ENCODE results near the gene MEF2A.

MEF2A gene

GRCh38 chr15:99707473-99708270 is 141.9 kb downstream of the MEF2A start:
- no peak for DNase-seq

DNA sequence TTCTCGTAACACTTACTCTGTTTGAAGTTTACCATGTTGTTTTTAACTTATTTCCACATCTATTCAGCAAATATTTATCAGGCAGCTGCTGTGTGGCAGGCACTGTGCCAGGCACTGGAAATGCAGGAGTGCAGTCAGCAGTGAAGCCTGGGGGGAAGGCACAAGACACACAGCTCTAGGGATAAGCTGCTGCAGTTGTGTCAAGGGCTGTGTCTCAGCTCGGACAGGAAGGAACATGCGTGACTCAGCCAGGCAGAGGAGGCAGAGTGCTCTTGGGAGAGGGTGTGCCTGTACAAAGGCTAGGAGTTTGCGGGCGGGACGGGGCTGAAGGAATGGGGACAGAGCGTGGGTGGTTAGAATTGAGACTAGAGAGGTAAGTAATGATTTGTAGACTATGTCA is 142.8 kb downstream of the MEF2A start:
- no peak for DNase-seq

DNA sequence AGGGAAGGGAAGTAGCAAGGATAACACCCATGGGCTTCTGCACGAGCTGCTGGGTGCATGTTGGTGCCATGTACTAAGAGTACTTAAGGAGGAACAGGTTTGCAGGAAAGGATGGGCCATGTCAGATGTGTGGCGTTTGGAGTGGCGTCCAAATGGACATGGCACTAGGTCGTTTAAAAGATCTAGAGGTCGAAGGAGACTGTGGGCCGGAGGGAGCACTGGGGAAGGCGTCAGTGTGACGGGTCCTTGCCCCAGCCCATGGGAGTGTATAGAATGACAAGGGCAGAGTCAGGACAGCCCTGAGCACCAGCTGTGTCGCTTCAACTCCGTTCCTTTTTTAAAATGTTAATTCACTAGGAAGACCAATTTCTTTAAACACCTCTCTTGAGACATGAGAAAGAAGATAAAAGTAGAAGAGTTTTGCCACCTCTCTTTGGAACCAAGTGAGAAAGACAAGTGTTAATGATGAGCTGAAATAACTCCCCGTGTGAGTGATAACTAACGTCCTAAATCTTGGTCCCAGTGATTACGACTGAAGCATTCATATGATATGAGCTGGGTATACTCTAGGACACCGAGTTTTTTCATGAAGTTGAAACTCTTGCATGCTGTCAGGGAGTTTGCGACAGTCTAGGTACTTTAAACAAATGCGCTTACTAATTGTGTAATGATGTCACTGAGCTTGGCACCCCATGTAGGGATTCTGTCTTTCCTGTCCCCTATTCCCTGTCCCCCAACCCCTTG is 143.6 kb downstream of the MEF2A start:
- DNase-seq = no peak

GRCh38 chr15:99711625-99712024 is 145.8 kb downstream of the MEF2A start:
- no peak for DNase-seq

DNA sequence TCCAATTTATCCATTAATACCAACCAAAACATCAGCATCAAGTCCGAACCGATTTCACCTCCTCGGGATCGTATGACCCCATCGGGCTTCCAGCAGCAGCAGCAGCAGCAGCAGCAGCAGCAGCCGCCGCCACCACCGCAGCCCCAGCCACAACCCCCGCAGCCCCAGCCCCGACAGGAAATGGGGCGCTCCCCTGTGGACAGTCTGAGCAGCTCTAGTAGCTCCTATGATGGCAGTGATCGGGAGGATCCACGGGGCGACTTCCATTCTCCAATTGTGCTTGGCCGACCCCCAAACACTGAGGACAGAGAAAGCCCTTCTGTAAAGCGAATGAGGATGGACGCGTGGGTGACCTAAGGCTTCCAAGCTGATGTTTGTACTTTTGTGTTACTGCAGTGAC is 146.6 kb downstream of the MEF2A start:
- DNase-seq = no peak

DNA sequence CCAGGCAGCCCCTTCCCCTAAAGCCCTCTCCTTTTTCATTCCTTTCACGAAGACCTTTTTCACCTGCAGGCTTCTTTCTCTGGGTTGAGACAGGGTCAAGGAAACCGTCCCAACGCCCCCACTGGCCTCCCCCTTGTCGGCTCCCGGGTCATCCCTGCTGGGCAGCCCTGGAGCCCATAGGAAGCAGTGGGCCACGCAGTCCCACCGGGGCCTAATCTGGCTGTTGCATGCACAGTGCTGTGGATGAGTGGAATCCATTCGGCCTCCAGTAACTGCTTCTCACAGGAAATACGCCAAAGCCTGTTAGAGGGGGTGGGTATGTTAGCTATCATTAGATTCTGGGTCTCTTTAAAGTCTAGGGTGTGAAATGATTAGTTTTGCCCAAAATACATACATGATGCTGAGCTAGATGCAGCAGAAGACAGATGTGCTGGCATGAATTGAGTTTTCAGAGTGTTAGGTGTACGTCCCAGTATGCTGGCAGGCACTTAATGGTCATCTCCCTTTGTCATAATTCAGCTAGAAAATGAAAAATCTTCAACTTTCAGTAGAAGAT is 150.8 kb downstream of the MEF2A start:
- DNase-seq = no peak

DNA sequence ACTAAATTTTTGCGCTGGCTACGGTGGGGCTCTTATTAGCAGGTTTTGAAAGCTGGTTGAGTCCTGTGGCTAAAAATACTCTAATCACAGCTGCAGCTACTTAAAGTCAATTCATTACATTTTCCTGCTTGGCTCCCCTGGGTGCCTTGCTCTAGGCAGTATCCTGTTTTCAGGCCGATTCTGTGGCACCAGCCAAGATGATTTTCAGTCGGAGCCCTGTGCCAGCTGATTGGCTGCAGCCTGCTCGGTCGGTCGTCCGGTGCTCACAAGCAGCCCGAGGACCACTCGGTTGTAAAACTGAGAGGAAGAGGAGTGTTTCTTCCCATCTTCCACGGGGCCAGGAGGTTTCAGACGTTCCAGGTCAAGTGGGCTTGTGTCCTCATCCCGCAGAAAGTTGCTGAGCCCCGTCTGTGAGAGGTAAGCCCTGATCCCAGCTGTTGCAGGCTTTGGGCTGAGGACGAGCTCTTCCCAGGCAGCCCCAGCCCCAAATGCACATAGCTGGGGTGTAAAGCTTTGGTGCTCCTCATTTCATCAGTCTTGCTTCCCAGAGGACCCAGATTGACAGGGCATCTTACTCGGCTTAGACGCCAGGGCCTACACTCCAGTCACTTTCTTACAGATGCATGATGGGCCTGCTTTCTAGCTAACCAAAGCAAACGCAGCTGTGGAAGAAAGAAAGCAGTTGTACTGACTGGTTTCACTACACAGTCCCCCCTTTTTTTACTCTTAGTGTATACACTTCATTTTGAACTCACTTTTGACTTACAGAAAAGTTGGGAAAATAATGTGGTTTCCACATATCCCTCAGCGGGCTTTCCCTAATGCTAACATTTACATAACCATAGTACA is 151.6 kb downstream of the MEF2A start:
- DNase-seq = no peak

- no peak for DNase-seq
Measured at GRCh38 chr15:99718421-99718820, 152.6 kb downstream of the MEF2A start.

DNA sequence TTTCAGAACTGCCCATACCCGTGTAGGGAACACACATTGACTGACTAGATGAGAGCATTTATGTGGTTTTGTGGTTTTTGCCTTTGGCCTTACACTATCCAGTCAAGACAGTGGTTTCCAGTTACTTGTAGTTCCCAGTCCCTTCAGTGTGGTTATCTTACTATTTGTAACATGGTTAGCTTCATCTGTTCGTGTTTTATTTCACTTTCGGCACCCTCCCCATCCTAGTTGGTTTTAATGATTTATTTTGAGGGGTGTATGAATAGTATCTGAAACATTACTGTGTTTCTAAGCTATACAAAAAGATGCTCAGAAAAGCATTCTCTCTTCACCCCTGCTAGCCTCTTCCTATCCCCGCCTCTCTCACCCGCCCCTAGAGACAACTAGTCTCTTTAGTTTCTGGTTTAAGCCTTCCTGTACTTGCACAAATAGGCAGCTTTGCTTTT is 153.3 kb downstream of the MEF2A start:
- DNase-seq = no peak

DNA sequence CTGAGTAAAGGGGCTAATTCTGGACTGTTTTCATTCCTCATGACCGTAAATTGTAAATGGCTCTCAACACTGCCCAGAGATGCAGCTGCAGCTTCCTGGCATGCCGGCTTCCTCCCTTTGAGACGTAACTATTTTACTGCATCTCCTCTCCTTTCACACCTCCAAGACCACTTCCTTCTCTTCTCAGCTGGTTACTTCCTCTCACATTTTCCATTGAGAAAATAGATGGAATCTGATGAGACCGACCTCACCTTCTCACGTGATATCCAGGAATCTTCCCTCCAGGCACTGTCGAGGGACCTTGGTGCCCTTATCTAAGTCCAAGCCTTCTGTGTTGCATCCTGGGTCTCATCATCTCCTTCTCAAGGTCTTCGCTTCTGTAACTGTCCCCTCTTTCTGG is 154.7 kb downstream of the MEF2A start:
- no peak for DNase-seq

DNA sequence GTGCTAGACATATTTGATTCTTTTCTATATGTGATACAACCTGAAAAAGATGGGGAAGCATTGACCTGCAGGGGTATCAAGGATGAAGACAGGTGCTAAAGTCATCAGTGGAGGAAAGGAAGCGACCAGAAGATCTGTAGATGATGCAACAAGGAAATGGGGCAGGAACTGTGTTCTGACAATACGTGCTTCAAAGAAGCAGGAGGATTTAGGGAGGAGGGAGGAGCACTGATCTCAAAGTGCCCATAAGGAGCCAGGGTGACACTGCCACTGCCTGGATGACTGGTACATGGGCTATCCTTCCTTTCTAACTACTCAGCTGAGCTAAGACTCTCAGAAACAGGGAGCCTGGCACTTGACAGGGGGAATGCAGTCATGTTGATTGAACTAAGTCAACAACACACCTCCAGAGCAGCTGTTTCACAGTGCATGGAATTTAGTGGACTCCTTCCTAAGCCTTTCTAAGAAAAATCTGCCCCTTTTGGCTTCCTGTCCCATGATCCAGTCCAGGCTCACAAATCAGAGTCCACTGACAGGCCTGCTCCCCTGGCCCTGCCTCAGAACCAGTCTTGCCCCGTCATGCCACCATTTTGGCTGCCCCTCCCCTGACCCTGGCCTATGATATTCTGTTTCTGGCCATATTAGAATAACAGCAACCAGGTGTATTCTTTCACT is 155.5 kb downstream of the MEF2A start:
- DNase-seq = no peak

DNA sequence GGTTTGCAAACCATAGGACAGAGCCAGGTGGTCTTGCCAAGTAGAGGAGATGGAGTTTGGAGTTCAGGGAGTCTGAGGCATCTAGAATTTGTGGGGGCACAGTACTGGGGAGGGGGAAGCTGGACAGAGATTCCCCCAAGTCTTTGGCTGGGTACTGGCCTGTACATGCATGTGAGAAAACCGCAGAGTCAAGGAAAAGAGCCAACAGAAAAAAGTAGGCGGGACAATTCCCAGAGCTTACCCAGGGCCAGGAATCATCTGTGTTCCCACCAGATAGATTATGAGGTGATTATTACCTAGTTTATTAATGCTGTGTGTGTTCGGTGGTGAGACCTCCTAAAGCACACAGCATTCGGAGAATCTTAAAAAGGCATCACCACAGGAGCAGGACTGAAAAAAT is 156.1 kb downstream of the MEF2A start:
- DNase-seq = no peak

- no peak for DNase-seq
Measured at GRCh38 chr15:99722406-99722805, 156.6 kb downstream of the MEF2A start.

DNA sequence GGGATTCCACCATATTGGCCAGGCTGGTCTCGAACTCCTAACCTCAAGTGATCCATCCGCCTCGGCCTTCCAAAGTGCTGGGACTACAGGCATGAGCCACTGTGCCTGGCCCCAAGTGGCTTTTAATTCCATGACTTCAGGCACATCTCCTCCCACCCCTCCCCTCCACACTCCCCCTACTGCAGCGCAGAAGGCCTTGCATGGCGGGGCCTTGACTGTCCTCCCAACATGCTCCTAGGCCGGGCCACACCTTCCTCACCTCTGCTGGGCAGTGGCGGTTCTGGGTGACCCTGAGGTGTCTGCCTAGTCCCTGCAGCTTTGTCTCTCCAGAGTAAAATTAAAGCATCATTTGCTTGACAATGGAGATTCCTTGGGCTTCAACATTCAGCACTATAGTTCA is 160.5 kb downstream of the MEF2A start:
- no peak for DNase-seq

GRCh38 chr15:99727330-99727729 is 161.5 kb downstream of the MEF2A start:
- no peak for DNase-seq

- DNase-seq = no peak
Measured at GRCh38 chr15:99727733-99728132, 161.9 kb downstream of the MEF2A start.

DNA sequence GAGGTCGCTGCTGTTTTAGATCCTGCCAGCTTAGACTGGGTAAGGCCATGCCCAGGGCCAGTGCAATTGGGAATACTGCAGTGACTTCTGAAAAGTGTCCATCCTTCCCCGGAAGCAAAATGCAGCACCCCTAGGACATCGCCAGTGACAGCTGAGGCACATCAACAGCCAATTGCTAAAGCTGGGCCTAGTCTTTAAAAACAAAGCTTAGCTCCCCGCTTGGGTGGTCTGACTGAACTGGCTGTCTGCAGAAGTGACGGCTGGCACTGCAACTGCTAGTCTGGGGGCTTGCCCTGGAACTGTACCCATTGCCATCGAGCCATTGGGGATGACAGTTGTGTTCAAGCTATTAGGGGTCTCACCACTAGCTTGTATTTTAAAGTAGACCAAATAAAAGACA is 163.1 kb downstream of the MEF2A start:
- no peak for DNase-seq

- DNase-seq = no peak
Measured at GRCh38 chr15:99729327-99729726, 163.5 kb downstream of the MEF2A start.

DNA sequence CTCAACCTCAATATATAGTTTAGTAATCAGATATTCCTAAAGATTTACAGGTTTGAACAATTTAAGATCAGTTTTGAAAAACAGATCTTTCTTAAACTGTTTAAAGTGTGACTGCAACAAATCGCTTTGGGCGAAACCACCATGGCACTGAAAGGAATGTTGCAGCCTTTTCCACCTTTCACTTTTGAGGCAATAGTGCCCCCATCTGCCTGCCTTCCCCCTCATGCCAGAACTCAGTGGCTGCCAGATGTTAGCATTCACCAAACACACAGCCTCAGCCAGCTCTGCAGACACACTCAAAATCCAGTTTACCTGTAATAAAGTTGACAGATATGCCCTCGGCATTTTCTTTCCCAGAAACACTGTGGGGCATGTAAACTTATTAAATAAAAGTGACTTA is 164.1 kb downstream of the MEF2A start:
- DNase-seq = no peak

DNA sequence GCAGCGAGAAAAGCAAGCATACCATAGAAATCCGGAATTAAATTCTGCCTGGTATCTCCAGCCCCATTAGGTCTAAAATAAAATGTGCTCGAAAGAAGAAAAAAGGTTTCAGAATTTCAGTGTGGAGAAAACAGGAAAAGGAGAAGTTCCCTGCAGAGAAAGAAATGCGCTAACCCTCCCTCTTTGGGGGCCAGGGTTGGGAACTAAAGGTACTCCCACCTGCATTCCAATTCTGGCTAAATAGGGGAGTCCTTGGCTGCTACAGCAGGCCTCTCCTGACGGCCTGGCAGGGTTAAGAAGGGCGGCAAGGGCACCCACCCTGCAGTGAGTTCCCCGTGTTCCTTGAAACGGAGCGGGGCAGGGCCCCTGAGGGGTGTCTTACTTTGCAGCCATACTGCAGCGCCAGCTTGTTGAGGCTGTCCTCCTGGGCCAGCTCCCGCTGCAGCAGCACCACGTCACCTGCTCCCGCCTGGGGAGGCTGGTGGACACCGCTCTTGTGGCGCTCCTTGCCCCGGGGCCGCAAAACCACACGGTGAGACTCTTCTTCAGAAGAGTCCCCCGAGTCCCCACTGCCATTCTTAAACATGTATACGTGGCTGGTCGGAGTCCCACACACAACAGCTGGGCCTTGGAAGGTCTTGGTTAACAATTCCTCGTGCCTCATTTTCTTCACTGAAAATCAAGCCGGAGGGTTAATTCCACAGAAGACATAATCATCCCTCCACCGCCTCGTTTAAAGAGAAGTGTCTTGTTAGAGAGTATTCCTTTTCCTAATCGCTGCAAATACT is 165.7 kb downstream of the MEF2A start:
- no peak for DNase-seq

DNA sequence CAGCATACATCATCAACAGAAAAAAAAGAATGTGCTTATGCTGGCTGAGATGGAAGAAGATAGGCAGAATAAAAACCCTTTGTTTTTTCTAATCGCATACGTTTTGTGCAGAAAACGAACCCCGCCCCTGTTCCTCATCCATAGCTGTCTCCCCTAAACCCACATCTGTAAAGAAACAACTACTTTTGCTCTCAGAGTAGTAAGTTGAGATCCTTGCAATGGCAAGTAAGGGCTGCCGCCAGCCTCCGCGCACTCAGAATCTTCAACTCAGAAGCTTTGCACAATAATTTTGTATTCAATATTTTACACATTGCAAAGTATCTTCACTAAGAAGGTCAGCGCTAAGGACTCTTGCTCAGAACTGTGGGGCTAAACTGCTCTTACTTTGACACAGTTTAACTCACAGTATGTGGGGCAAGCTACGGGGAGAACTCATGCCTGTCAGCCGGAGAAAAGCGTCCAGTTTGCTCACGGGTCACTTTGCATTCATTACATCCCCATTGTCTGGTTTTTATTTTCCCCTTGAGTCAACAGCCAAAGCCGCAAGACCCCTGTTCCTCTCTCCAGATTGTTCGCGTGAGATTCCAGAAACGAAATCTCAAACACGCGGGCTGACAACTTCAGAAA is 166.5 kb downstream of the MEF2A start:
- DNase-seq = no peak
